Endometrium (tissue), 2 donors: ENCODE results near the gene NLRC3.
"Not testable (repeated sequence)": the region's sequence is repeated elsewhere in the genome, so short reads cannot be mapped to it uniquely, and the experiment has no call there.

ENCODE experiments used
- FAIRE-seq: peaks from 2 replicates; lab custom pipeline; 2012; peaks lifted over from hg19 to GRCh38; lab: Jason Lieb, UNC
- donor health status: control.
- donor health status: control.

Gene NLRC3

GRCh38 chr16:3548445-3548844 lies 28.8 kb downstream of the NLRC3 start:
- no peak for FAIRE-seq

DNA sequence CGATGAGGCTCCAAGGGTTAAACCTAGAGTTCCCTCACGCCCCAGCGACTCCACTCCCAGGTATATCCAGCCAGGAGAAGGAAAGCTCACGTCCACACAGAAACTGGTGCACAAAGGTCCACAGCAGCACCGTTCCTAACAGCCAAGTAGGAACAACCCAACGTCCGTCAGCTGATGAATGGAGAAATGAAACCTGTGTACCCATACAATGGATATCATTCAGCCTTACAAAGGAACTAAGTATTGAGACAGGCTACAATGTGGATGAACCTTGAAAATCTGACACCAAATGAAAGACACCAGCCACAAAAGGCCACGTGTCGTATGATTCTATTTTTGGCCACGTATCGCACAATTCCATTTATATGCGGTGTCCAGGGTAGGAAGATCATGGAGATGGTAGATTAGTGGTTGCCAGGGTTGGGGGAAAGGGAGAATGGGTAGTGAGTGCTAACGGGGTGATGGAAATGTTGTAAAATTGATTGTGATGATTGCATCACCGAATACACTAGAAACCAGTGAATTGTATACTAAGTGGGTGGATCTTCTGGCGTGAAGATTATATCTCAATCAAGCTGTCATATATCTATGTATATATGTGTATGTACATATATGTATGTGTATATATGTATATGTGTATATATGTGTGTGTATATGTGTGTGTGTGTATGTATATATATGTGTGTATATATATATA lies 30.1 kb downstream of the NLRC3 start:
- FAIRE-seq = no peak

DNA sequence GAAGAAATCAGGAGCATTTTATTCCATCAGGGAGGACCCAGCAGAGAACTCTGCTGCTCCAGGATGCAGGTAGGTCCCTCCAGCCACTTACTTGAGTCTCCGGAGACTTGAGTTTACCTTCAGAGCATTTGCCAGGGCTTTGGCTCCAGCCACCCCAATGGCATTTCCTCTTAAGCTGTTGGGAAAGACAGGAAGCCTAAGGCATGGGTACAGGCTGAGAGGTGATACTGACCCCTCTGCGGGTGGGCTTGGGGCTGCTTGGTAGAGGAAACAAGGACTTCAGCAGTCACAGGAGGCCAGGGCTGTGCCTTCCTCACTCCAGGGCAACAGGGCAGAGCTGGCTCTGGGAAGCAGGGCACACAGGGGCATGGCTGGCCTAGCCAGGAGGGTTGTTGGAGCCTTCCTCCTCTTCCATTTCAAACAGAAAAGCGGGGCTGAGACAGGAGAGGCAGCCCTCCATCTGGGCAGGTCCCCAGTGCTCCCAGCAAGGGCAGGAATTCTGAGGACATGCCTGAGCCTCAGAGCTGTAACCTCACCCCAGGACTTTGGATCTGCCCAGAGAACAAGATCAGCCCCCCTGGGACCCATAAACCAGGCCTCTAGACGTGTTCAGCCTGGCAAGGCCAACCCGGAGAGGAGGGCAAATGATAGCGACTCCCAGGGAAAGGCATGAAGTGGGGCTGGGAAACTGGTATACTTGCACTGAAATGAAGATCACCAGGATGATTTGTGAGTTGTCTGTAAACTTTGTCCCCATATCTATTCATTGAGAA lies 34.4 kb downstream of the NLRC3 start:
- FAIRE-seq = no peak

DNA sequence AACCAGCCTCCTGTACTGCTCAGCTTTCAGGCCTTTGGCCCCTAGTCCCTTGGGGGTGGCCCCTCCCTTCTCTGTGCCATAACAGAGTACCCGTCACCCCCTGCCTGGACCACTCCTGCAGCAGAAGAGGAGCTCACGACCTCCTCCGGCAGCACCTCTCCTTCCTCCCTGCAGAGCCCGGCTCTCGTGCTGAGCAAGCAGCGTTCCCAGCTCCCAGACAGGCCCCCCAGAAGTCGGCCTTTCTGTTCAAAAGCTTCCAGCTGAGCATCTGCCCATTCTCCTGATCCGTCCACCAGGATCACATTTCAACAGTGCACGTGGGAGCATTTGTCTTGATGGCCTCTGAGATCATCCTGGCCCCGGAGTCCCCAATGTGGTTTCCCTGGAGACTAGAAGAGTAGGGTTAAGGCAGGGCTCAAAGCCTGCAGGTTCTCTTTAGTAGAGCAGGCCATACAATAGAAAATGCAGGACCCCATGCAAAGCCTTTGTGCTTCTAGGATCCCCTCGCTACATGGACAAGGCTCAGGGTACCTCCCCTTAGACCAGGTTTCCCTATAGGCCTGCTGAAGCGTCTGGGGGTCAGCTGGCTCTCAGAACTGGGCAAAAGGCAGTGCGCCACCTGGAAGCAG lies 35.6 kb downstream of the NLRC3 start:
- FAIRE-seq = no peak

DNA sequence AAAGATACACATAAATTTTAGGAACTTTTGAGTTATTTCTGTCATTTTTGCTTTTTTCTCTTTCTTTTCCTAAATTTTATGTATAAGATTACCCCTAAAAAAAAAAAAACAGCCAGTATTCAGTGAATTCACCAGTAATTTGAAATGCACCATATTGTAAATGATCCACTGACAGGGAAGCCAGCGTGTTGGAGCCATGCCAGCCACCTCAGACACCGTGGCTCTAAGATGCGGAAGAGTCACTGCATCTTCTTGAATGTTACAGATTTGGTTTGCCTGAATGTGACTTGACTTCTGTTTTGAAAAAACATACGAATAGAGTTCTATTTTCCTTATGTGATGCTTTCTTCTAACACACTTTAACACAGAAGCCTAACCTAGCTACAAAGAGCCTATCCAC lies 39.0 kb downstream of the NLRC3 start:
- no peak for FAIRE-seq

DNA sequence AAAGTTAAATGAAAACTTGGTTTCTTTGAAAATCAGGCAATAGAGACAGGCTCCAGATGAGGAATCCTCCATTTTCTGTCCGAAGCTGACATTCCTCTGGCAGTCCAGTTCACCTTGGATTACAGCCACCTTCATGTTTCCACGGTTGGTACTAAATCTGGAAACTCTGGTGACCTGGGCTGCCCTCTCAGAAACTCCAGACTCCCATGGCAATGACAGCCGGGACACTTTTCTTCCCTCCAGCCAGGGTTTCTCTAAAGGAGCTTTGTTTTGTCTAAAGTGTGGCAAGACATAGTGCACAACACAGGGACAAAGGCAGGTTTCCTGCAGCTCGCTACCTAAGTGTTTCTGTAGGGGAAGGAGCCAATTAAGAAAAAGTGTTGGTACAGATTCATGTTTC lies 40.4 kb downstream of the NLRC3 start:
- FAIRE-seq = no peak

GRCh38 chr16:3536271-3536731 lies 40.9 kb downstream of the NLRC3 start:
- peak; percentile 70 for FAIRE-seq

DNA sequence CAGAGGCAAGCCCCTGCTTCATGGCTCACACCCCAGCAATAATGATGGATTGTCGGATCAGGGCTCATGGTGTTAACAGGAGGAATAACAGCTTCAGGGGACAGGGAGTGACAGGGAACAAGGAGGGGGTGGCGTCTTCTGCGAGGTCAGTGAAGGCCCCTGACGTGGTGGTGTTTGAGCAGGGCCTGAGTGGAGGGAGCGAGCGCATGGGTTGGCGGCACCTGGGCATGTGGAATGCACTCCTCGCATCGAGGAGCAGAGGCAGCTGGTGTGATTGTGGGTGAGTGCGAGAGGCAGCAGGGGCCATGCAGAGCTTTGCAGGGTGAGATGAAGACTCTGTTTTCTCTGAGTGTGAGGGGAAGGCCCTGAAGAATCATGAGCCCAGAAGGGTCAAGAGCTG lies 43.1 kb downstream of the NLRC3 start:
- FAIRE-seq = no peak

DNA sequence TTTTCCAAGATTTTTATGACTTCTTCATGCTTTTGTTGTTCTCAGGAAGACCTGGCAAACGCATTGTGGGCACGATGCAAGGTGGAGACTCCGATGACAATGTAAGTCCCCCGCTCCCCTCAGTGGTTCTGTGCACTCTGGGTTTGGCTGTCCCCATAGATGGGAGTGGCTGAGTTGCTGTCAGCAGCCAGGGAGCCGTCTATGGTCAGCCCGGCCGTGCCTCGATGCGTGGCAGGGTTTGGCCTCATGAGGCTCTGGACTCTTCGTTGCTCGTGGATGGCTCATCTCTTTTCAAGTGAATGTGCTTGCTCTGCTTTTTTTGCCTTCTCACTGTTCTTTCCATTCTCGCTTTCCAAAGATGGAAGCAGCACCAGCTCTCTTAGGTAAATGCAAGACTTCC lies 44.5 kb downstream of the NLRC3 start:
- no peak for FAIRE-seq

DNA sequence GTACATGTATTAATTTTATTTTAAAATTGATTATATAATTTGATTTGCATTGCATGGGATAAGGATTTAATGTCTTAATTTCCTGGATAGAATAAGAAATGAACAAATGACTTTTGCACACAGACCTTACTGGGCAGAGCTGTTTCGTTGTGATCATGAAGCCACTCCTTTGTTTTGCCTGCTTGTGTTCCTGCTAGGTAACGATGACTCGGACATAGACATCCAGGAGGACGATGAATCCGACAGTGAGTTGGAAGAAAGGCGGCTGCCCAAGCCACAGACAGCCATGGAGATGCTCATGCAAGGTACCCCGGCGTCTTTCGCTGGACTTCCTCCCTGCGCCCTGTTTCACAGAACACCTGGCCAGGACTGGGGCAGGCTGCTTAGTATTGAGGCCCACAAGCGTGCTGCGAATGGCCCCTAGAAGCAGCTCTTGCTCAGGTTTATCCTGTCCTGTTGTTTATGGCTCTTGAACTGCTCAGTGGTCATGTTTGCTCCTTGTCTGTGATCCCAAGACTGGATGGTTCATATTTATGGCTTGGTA lies 46.8 kb downstream of the NLRC3 start:
- FAIRE-seq = no peak

GRCh38 chr16:3529175-3529574 lies 48.0 kb downstream of the NLRC3 start:
- no peak for FAIRE-seq

DNA sequence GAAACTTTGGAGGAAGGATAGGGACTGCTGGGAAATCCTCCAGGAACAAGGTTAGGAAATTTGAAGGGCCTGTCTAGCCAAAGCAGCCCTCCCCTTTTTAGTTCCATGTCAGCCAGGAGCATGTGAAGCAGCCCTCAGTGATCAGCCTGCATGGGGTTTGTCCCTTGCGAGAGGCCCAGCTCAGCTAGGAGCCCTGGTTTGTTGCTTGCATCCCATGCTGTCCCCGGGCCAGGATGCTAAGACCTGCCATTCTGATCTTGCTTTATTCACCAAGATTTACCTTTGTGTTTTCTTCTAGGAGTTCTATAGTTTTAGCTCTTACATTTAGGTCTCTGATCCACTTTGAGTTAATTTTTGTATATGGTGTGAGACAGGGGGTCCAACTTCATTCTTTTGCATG lies 48.8 kb downstream of the NLRC3 start:
- FAIRE-seq = no peak

DNA sequence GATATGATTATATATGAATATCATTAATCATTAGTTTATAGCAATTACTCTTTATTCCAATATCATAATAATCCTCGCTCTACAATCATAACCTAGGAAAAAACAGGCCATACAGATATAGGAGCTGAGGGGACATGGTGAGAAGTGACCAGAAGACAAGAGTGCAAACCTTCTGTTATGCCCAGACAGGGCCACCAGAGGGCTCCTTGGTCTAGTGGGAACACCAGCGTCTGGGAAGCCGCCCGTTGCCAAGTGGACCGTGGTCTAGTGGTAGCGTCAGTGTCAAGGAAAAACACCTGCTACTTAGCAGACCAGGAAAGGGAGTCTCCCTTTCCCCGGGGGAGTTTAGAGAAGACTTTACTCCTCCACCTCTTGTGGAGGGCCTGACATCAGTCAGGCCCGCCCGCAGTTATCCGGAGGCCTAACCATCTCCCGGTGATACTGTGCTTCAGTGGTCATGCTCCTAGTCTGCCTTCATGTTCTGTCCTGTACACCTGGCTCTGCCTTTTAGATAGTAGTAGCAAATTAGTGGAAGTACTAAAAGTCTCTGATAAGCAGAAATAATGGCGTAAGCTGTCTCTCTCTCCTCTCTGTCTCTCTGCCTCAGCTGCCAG lies 49.9 kb downstream of the NLRC3 start:
- FAIRE-seq = not testable (repeated sequence)

- no peak for FAIRE-seq
Observed at GRCh38 chr16:3525951-3526350, 51.3 kb downstream of the NLRC3 start.

DNA sequence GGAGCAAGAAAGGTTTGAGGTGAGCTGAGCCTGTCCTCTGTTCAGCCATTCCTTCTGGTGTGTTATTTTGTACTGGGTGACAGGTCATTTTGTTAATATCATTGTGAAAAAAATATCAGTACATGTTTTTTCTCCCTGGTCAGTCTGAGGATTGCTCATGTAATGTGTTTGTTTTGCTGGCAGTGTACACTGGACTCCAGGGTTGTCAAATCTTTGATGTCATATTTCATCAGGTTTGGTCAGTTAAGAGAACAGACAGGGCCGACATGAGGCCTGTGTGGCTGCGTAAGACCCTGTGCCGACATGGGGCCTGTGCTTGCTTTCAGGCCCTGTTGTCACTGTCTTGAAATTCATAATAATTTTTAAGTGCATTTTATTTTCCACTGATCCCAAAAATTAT lies 53.9 kb downstream of the NLRC3 start:
- FAIRE-seq = no peak

DNA sequence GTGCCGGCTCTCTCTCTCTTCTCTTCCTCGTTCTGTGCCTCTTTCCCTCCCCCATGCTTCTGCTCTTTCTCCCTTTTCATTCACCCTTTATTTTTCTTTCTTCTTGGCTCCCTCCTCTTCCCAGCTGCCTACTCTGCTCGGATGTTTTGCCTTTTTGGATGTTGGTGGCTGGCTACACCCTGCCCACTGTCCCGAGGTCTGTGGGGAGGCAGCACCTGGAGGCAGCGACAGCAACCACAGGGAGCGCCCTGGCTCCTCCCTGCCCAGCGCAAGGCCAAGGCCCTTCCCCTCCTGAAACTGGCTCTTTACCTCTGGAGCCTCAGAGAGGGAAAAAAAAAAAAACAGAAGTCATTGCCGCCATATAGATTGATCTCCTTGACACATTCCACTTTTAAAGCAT lies 56.4 kb downstream of the NLRC3 start:
- FAIRE-seq = no peak

DNA sequence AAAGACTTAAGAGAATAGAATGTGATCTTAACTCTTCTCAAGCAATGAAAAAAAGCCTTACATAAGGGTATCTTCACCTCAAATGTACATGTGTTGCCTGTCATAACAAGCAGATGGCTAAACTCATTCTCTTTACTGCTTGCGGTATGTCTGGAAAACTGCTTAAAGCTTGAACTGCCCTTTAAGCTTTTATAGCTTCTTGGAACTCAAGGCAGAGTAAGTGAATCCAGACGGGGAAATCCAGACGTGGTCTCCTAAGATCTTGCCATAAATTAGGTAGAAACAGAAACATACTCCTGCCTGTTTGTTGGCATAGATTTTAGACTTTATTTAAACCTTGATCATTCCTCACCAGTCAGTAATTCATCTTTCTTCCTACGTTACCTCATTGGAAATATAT lies 56.8 kb downstream of the NLRC3 start:
- FAIRE-seq = peak; percentile 99

DNA sequence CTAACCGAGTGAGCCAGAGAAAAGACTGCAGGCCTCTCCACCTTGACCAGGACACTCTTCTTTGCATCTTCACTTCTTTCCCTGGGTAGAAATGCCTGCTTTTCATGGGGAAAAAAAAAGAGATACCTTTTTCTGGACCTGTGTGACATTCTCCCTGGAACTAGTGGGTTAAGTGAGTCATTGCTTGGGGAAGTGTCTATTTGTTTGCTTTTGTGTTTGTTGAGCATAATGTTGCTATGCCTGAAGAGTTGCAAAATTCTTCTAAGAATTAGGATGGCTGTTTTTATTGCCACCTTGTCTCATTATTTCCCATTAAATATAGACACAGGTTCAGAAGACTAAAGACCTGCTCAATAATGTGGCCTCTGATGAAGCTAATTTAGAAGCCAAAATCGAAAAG lies 57.6 kb downstream of the NLRC3 start:
- no peak for FAIRE-seq

DNA sequence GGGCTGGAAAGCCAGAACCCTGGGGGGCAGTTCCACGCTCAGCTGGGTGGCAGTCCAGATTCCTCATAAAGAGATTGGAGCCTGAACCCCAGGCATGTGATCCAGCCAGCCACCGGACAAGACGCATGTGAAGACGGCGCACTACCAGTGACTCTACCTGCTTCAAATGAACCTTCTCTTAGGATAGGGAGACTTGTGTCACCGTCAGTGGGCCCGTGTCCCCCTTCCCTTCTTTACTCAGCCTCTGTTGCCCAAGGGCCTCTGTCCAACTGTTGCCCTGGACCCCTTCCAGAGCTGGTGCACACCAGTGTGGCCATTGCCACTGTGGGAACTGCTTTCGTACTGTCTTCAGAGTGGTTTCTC lies 58.2 kb downstream of the NLRC3 start:
- FAIRE-seq = no peak

DNA sequence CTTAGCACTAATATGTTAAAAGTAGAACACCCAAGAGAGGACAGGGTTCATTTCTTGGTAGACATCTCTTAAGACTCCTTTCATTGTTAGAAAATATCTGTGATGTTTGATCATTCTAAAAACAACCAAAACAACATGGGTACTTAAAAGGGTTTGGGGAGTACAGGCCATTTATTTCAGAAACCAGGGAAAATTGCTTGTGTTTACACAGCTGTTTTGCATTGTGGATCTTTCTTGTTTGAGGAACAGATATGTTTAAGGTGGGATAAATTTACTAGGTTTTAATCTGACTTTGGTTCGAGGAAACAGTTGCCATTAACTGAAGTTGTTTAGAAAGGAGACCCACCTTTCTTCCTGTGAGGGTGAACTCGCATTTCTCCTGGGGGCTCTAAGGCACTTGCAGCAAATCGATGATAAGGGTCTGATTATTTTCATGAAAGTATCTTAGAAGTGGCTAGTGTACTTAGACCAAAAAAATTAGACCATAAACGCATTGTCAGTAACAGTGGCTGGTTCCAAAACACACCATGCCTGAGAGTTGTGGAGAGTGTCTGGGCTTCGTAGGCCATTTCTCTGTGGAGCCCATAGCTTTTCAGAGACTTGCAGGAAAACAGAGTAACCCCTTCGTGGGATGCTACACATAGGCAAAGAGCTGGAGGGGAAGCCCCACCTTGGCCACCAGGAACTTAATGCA lies 58.8 kb downstream of the NLRC3 start:
- FAIRE-seq = peak; percentile 89

DNA sequence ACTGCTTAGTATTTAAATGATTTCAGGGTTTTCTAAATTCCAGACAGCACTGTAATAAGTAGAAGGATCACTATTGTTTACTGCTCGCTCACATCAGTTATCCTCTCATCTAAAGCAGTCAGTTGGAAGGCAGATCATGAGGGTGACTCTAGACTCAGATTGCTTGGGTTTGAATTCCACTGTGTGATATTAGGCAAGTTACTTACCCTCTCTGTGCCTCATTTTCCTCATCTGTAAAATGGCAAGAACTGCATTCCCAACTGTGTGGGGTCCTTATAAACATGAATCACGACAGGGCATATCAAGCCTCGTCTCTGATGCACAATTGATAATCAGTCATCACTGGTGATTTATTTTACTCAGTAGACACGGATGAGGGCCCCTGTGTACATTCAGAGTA lies 61.3 kb downstream of the NLRC3 start:
- no peak for FAIRE-seq

DNA sequence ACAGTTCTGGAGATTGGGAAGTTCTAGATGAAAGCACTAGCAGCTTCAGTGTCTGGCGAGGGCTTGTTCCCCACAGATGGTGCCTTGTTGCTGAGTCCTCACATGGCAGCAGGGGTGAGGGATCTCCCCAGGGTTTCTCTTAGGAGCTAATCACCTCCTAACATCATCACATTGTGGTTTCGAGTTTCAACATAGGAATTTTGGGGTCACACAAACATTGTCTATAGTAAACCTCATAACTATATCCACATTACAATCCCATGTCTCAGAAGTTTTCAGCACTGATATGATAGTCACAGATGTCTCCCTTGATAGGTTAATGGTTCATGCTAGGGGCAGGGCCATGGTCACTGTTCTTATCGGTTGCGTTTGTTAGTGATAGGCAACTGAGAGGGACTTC lies 62.6 kb downstream of the NLRC3 start:
- FAIRE-seq = no peak
